SK-N-MC (cell line): ENCODE results near the gene ARL3.
A peak's percentile ranks its signal among the peaks of the same experiment; 100 is the strongest.

Experiments
- DNase-seq: peaks from one replicate; pipeline ENCODE4 v3.0.0-alpha.2; 2011; ENCODE audit warnings: low read depth, low spot score
- H3K27ac ChIP-seq: fragments of 200-600 bp; sonication (generic); 2 replicates; pipeline ENCODE4 v1.5.1; 2016; ENCODE audit warnings: mixed run types
- H3K36me3 ChIP-seq: fragments of 200-600 bp; sonication (generic); 2 replicates; pipeline ENCODE4 v1.6.1; 2017; ENCODE audit warnings: antibody characterized with exemption, low read length, mixed read lengths; ENCODE audit not compliant: insufficient read depth
- H3K4me3 ChIP-seq: fragments of 200-600 bp; sonication (generic); 2 replicates; pipeline ENCODE4 v1.5.1; 2016
- H3K9ac ChIP-seq: fragments of 200-600 bp; sonication (generic); 2 replicates; pipeline ENCODE4 v1.8.0; 2017; ENCODE audit warnings: mixed run types, mixed read lengths; ENCODE audit not compliant: insufficient read length
- H3K9me3 ChIP-seq: fragments of 200-600 bp; sonication (generic); 2 replicates; pipeline ENCODE4 v1.6.1; 2017; ENCODE audit warnings: low read depth, mild to moderate bottlenecking, antibody characterized with exemption, low read length, moderate library complexity, mixed read lengths
- EZH2 ChIP-seq: fragments of 200-600 bp; sonication (generic); IDR thresholded peaks from one replicate; pipeline ENCODE4 v1.6.1; 2017; ENCODE audit warnings: antibody characterized with exemption
- FOXP2 ChIP-seq: optimal IDR thresholded peaks from 2 replicates; pipeline ENCODE3; 2011; ENCODE audit warnings: mild to moderate bottlenecking, moderate library complexity; ENCODE audit not compliant: insufficient read depth; ENCODE audit errors: extremely low read length, control extremely low read depth
- POLR2AphosphoS5 ChIP-seq: IDR thresholded peaks from 2 replicates; pipeline ENCODE4 v1.6.1; 2012; ENCODE audit warnings: mild to moderate bottlenecking, low read depth, low read length, borderline replicate concordance

ARL3 gene

DNA sequence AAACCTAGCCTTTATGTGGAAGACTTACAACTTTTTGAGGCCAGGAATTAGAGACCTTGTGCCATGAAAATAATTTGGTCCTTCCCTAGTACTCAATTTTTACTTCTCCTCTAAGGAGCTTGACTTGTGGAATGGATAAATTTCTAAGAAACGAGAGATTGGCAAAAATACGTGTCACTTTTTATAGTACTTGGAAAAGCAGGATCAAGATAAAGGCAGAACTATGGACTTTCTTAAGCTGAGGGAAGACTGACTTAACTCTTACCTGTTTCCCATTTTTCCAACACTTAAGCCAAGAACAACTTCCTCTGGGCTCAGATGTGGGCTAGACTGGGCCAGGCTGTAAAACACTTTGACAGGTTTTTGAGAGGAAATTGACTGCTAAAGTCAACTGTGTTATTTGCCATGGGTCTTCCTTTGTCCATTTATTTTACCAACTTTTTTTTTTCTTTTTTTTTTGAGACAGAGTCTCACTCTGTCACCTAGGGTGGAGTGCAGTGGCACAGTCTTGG lies 27.6 kb upstream of the ARL3 start:
- no peaks in the 10 kb centered on the region for H3K36me3 ChIP-seq
- no peak overlapping the region for H3K4me3 ChIP-seq
- TF ChIP-seq FOXP2 (no peak), EZH2 (no peak), POLR2AphosphoS5 (no peak)
- no peak overlapping the region for H3K27ac ChIP-seq
- no peak for DNase-seq
- no peak overlapping the region for H3K9ac ChIP-seq
- H3K9me3 ChIP-seq = no peaks in the 10 kb centered on the region

GRCh38 chr10:102740229-102740628 lies 26.0 kb upstream of the ARL3 start:
- no peak overlapping the region for H3K27ac ChIP-seq
- DNase-seq = no peak
- H3K36me3 ChIP-seq = no peaks in the 10 kb centered on the region
- no peak overlapping the region for H3K4me3 ChIP-seq
- no peak overlapping the region for H3K9ac ChIP-seq
- no peaks in the 10 kb centered on the region for H3K9me3 ChIP-seq
- no peak for TF ChIP-seq FOXP2
- TF ChIP-seq POLR2AphosphoS5 = no peak
- TF ChIP-seq EZH2 = no peak

GRCh38 chr10:102738692-102739121 lies 24.5 kb upstream of the ARL3 start:
- Histone ChIP-seq H3K9me3 (no peaks in the 10 kb centered on the region), H3K36me3 (no peaks in the 10 kb centered on the region), H3K4me3 (no peak overlapping the region), H3K9ac (no peak overlapping the region), H3K27ac (0 out of 2 replicates have a peak overlapping the region, but pooled peaks have one; percentile 36)
- TF ChIP-seq POLR2AphosphoS5 (no peak), EZH2 (no peak), FOXP2 (no peak)
- no peak for DNase-seq

GRCh38 chr10:102735065-102735562 lies 20.9 kb upstream of the ARL3 start:
- no peak for DNase-seq
- Histone ChIP-seq H3K27ac (no peak overlapping the region), H3K9me3 (no peaks in the 10 kb centered on the region), H3K9ac (no peak overlapping the region), H3K36me3 (no peaks in the 10 kb centered on the region), H3K4me3 (no peak overlapping the region)
- TF ChIP-seq POLR2AphosphoS5 = no peak; the same call in 1 of the 2 replicates
- no peak for TF ChIP-seq EZH2
- TF ChIP-seq FOXP2 = no peak

- no peak overlapping the region for H3K9ac ChIP-seq
- no peaks in the 10 kb centered on the region; the same call in 1 of the 2 replicates for H3K36me3 ChIP-seq
- no peaks in the 10 kb centered on the region for H3K9me3 ChIP-seq
- TF ChIP-seq EZH2 = no peak
- TF ChIP-seq POLR2AphosphoS5 = no peak
- no peak for TF ChIP-seq FOXP2
- H3K4me3 ChIP-seq = no peak overlapping the region
- no peak overlapping the region for H3K27ac ChIP-seq
- DNase-seq = no peak
These were observed 18.5 kb upstream of the ARL3 start for GRCh38 chr10:102732661-102733060.

DNA sequence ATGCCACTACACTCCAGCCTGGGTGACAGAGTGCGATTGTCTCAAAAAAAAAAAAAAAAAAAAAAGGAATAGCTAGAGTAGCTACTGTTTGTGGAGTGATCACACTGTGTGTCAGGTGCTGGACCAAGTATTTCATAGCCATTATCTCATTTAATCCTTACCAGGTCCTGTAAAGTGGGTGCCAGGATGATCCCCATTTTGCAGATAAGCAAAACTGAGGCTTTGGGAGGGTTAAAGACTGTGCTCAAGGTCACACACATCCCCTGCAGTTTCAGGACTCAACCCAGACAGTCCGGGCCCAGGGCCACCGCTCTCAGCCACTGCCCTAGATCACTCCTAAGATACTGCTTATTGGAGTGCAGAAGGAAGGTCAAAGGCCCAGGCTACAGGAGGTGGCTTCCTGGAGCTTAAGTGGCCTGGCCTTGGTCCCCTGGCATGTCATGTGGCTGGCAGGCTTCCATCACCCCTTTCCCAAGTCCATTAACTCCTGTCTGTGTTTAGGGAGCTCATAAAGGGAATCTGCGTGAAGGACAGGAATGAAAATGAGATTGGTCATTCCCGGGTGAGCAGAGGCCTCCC lies 17.1 kb upstream of the ARL3 start:
- DNase-seq = no peak
- Histone ChIP-seq H3K27ac (no peak overlapping the region), H3K36me3 (no peaks in the 10 kb centered on the region; the same call in 1 of the 2 replicates), H3K9ac (no peak overlapping the region), H3K9me3 (no peaks in the 10 kb centered on the region), H3K4me3 (no peak overlapping the region)
- no peak for TF ChIP-seq POLR2AphosphoS5
- no peak for TF ChIP-seq FOXP2
- TF ChIP-seq EZH2 = no peak

GRCh38 chr10:102729029-102730026 lies 15.1 kb upstream of the ARL3 start:
- no peak overlapping the region for H3K4me3 ChIP-seq
- H3K9ac ChIP-seq = no peak overlapping the region
- H3K36me3 ChIP-seq = no peaks in the 10 kb centered on the region; the same call in 1 of the 2 replicates
- no peaks in the 10 kb centered on the region for H3K9me3 ChIP-seq
- no peak for DNase-seq
- TF ChIP-seq POLR2AphosphoS5 (no peak), EZH2 (no peak), FOXP2 (no peak)
- no peak overlapping the region for H3K27ac ChIP-seq
